Fibroblast of peridontal ligament (primary cell): Measurements from ENCODE around the gene SPTLC2.
"Not testable (repeated sequence)": the region's sequence is repeated elsewhere in the genome, so short reads cannot be mapped to it uniquely, and the experiment has no call there.

Source experiments
- DNase-seq: peaks from one replicate; pipeline ENCODE4 v3.0.0-alpha.2; 2010; ENCODE audit errors: extremely low read depth

Gene SPTLC2

GRCh38 chr14:77588411-77589025 is 27.9 kb downstream of the SPTLC2 start:
- not testable (repeated sequence) for DNase-seq

- no peak for DNase-seq
Measured at GRCh38 chr14:77585385-77585784, 31.1 kb downstream of the SPTLC2 start.

GRCh38 chr14:77584809-77585208 is 31.6 kb downstream of the SPTLC2 start:
- DNase-seq: no peak

GRCh38 chr14:77583657-77584056 is 32.8 kb downstream of the SPTLC2 start:
- DNase-seq: no peak

GRCh38 chr14:77582511-77582910 is 33.9 kb downstream of the SPTLC2 start:
- peak; percentile 64 for DNase-seq

- peak; percentile 89 for DNase-seq
Measured at GRCh38 chr14:77580964-77581505, 35.4 kb downstream of the SPTLC2 start.

GRCh38 chr14:77580477-77580876 is 36.0 kb downstream of the SPTLC2 start:
- DNase-seq: no peak

GRCh38 chr14:77579780-77580179 is 36.7 kb downstream of the SPTLC2 start:
- DNase-seq: no peak

- DNase-seq: peak; percentile 90
Measured at GRCh38 chr14:77579065-77579464, 37.4 kb downstream of the SPTLC2 start.

- DNase-seq: peak; percentile 72
Measured at GRCh38 chr14:77574446-77575115, 41.9 kb downstream of the SPTLC2 start.

- no peak for DNase-seq
Measured at GRCh38 chr14:77573964-77574363, 42.5 kb downstream of the SPTLC2 start.

GRCh38 chr14:77570706-77571268 is 45.6 kb downstream of the SPTLC2 start:
- no peak for DNase-seq

GRCh38 chr14:77565994-77566305 is 50.5 kb downstream of the SPTLC2 start:
- DNase-seq: no peak

GRCh38 chr14:77565289-77565993 is 51.0 kb downstream of the SPTLC2 start:
- DNase-seq: peak; percentile 69

- DNase-seq: peak; percentile 98
Measured at GRCh38 chr14:77562681-77563080, 53.8 kb downstream of the SPTLC2 start.

GRCh38 chr14:77561881-77562280 is 54.6 kb downstream of the SPTLC2 start:
- DNase-seq: no peak

GRCh38 chr14:77559381-77559780 is 57.1 kb downstream of the SPTLC2 start:
- no peak for DNase-seq

GRCh38 chr14:77557391-77557790 is 59.0 kb downstream of the SPTLC2 start:
- no peak for DNase-seq

GRCh38 chr14:77556946-77557345 is 59.5 kb downstream of the SPTLC2 start:
- no peak for DNase-seq

- DNase-seq: no peak
Measured at GRCh38 chr14:77554816-77555599, 61.4 kb downstream of the SPTLC2 start.

GRCh38 chr14:77554207-77554606 is 62.2 kb downstream of the SPTLC2 start:
- no peak for DNase-seq

GRCh38 chr14:77549451-77549850 is 67.0 kb downstream of the SPTLC2 start:
- DNase-seq: no peak
